Epithelial cell of prostate (primary cell): ENCODE data around the gene FHOD1.
A peak's percentile ranks its signal among the peaks of the same experiment; 100 is the strongest.

Experiments used
- DNase-seq: peaks from one replicate; pipeline ENCODE4 v3.0.0-alpha.2; 2011; ENCODE audit warnings: low read depth, low spot score
- H3K27ac ChIP-seq: fragments of 450-650 bp; 2 replicates; pipeline ENCODE4 v1.5.1; 2017; ENCODE audit warnings: mild to moderate bottlenecking

FHOD1 gene

DNA sequence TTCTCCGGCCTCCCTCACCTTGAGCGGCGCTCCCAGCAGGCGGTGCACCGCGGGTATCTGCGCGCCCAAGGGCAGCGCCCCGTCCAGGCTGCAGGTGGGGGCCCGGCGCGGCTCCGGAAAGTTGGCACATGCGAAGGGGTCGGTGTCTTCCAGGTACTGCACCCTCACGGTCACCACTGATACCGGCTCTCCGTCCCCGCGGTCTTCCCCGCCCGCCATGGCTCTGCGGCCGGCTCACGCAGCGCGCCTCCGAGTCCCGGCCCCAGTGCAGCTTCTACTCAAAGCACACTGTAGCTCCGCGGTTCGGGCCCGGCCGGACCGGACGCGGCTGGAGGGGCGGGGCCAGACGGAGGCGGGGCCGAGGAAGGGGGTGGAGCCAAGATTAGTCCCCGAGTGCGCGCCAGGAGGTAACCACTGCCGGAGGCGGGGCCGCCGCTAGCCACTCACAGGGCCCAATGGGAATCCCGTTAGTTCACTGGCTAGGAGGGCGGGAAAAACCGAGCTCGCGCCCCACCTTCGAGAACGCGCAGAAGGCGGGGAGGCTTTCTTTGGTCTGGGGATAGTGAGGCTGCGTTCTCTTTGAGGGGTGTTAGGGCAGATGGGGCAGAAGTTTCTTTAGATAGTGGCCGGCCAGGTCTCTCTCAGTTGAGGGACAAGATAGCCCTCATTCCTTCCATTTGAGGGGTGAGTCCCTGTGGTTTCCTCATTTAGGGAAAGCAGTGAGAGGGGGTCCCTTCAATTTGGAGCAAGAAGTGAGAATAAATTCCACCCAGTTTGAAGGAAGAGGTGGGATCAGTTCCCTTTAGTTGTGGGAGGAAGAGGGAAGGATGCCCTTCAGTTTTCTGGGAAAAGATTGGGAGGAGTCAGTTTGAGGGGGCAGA, at the start of gene FHOD1:
FHOD1 (minus strand) TSS at position 290 of the 881 bp plus-strand sequence; CDS start at position 219, 71 bp downstream.
- H3K27ac ChIP-seq: peak within 1 kb of the TSS; percentile 95
- no peak for DNase-seq

- DNase-seq: no peak
- H3K27ac ChIP-seq: no peak overlapping the region
These were observed 49.1 kb upstream of the FHOD1 start for GRCh38 chr16:67296420-67296819.

- H3K27ac ChIP-seq: no peak overlapping the region
- no peak for DNase-seq
These were observed 47.7 kb upstream of the FHOD1 start for GRCh38 chr16:67294938-67295361.

GRCh38 chr16:67294171-67294757, 47.0 kb upstream of the FHOD1 start:
- DNase-seq: no peak
- no peak overlapping the region for H3K27ac ChIP-seq

DNA sequence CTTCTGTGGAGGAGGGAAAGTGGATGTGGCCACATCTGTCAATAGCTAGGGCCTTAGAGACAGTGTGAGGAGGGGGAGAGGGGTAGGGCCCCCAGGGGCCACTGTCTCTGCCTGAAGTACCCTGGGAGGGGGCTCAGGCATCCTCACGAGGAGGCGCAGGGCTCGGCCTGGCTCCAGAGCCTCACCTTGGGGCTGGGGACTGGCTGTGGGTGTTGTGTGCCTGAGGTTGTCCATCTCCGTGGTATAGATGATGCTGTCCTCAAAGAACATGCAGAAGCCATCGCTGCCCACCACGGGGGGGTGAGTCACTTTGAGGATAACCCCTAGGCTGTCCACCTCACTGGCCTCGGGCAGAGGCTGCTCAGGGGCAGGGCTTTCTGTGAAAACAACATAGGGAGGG, 44.2 kb upstream of the FHOD1 start:
- no peak overlapping the region for H3K27ac ChIP-seq
- DNase-seq: no peak

GRCh38 chr16:67287960-67288359, 40.7 kb upstream of the FHOD1 start:
- no peak overlapping the region for H3K27ac ChIP-seq

GRCh38 chr16:67286441-67287235, 39.4 kb upstream of the FHOD1 start:
- no peak overlapping the region for H3K27ac ChIP-seq
- DNase-seq: no peak

More at GRCh38 chr16:67287960-67288359, 40.7 kb upstream of the FHOD1 start:
- DNase-seq: no peak

DNA sequence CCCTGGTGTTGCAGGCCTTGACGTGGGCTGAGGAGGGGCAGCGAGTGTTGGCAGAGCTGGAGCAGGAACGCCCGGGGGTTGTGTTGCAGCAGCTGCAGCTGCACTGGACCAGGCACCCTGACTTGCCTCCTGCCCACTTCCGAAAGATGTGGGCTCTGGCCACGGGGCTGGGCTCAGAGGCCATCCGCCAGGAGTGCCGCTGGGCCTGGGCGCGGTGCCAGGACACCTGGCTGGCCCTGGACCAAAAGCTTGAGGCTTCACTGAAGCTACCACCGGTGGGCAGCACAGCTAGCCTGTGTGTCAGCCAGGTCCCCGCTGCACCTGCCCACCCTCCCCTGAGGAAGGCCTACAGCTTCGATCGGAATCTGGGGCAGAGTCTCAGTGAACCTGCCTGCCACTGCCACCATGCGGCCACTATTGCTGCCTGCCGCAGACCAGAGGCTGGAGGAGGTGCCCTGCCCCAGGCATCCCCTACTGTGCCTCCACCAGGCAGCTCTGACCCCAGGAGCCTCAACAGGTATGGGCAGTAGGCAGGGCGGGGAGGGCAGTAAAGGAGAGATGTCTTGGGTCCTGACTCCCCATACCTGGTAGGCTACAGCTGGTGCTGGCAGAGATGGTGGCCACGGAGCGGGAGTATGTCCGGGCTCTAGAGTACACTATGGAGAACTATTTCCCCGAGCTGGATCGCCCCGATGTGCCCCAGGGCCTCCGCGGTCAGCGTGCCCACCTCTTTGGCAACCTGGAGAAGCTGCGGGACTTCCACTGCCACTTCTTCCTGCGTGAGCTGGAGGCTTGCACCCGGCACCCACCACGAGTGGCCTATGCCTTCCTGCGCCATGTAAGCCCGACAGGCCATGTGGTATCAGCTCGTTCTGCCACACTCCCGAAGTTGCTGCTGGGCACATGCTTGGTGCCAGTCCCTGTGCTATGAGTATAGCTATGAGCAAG, 37.7 kb upstream of the FHOD1 start:
- DNase-seq: no peak
- H3K27ac ChIP-seq: no peak overlapping the region

DNA sequence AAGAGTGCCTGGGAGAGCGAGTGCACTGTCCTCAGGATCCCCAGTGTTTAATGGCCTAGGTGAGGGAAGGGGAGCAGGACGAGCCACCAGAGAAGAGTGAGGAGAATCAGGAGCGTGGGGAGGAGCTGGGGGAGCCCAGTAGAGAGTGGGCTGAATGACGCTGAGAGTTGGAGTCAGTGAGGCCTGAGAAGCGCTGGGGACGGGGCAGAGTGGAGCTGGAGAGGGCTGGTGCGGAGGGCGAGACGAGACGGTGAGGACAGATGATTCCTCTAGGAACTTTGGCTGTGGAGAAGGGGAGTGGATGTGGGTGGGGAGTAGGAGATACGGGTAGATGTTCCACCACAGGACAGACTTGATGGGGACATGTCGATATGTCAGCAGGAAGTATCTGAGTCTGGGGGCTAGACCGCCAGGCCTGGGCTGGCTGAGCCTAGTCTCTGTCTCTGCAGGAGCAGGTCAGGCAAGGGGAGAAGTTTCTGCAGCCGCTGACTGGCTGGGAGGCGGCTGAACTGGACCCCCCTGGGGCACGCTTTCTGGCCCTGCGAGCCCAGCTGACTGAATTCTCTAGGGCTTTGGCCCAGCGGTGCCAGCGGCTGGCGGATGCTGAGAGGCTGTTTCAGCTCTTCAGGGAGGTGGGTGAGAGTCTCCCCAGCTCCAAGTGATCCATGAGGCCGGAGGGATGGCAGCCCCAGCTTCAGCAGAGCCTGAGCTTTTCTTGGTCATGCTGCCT, 36.7 kb upstream of the FHOD1 start:
- DNase-seq: no peak
- H3K27ac ChIP-seq: no peak overlapping the region

DNA sequence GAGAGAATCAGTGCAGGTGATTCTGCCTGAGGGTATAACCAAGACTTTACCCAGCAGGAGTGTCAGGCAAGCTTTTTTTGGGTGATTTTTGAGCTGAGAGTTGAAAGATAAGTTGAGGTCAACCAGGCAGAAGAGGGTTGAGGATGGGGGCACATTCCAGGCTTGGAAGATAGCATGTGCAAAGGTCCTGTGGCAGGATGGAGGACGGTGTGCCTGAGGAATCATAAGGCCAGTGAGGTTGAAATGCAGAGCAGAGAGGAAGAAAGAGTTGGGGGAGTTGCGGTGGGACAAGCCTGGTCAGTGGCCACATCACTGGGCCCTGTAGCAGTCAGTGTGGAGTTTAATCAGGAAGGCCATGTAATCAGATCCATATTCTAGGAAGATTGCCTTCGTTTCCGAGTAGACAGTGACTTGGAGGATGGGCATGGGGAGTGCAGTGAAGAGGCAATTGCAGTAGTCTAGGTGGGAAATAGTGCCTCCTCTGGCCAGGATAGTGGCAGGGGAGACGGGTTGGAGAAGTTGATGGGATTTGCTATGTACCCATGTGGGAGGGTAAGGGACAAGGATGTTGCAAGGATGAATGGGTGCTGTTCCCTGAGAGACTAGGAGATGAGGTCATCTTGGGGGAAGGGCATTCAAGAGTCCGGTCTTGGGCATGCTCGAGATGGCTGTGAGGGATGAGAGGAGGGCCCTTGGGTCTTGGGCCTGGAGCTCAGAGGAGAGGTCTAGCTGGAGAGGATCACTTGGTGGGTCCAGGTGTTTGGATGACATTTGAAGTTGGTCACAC, 36.0 kb upstream of the FHOD1 start:
- no peak for DNase-seq
- no peak overlapping the region for H3K27ac ChIP-seq

- H3K27ac ChIP-seq: no peak overlapping the region
- DNase-seq: no peak
These were observed 35.1 kb upstream of the FHOD1 start for GRCh38 chr16:67282447-67282805.

DNA sequence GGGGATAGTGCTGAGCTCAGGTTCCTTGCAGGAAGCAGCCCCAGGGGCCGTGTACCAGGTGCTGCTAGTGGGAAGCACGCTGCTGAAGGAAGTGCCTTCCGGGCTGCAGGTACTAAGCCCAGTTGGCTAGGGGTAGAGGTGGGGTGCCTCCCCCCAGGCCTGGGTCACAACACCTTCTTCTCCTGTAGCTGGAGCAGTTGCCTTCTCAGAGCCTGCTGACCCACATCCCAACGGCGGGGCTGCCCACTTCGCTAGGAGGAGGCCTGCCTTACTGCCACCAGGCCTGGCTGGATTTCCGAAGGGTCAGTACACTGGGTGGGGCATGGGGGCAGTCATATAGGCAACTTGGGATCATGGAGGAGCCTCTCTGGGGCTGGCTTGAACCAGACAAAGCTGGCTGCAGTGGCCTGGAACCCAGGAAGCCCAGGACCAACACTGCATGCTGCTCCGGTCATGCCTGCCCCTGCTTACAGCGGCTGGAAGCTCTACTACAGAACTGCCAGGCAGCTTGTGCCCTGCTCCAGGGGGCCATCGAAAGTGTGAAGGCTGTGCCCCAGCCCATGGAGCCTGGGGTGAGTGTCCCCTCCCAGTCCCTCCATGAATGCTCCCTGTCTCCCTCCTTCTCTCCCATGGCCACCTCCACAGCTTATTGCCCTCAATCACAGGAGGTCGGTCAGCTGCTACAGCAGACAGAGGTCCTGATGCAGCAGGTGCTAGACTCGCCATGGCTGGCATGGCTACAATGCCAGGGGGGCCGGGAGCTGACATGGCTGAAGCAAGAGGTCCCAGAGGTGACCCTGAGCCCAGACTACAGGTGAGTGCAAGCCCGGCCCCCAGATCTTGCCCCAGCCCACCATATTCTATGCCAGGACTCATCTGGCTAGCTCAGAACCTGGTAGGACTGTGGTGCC, 34.5 kb upstream of the FHOD1 start:
- H3K27ac ChIP-seq: no peak overlapping the region
- DNase-seq: no peak

DNA sequence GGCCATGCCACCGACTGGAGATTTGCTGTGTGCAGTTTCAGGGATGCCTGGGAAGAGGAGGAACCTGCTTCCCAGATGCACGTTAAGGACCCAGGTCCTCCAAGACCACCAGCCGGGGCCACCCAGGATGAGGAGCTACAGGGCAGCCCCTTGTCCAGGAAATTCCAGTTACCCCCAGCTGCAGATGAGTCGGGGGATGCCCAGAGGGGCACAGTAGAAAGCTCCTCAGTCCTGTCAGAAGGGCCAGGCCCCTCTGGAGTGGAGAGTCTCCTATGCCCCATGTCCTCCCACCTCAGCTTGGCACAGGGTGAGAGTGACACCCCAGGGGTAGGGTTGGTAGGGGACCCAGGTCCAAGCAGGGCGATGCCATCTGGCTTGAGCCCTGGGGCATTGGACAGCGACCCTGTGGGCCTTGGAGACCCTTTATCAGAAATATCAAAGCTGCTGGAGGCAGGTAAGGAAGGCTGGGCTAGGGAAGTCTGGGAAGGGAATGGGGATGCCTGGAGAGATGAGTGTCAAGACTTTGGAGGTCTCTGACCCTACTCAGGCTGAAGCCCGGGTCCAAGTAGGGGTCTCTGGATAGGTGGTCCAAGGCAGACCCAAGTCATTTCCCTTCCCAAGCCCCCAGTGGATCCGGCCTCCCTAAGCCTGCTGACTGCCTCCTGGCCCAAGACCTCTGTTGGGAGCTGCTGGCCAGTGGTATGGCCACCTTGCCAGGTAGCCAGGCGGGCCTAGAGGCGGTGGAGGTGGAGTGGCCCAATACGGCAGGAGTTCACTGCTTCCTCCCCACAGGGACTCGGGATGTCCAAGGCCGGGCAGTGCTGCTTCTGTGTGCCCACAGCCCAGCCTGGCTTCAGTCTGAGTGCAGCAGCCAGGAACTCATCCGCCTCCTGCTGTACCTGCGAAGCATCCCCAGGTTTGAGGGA, 33.1 kb upstream of the FHOD1 start:
- H3K27ac ChIP-seq: no peak overlapping the region

GRCh38 chr16:67279296-67280089, 32.2 kb upstream of the FHOD1 start, which contains the start of gene PLEKHG4:
Gene PLEKHG4 (plus strand): TSS chr16:67279532. CDS start chr16:67280045, 513 bp downstream.
- no peak for DNase-seq
- H3K27ac ChIP-seq: peak within 1 kb of the TSS; percentile 87

More for the DNA sequence above, 33.1 kb upstream of the FHOD1 start:
- DNase-seq: no peak

- no peak for DNase-seq
- peak overlapping the region; percentile 87 for H3K27ac ChIP-seq
These were observed 31.6 kb upstream of the FHOD1 start for GRCh38 chr16:67278773-67279295.
